ENCODE results near the gene USP4.
"Not testable (repeated sequence)": the region's sequence is repeated elsewhere in the genome, so short reads cannot be mapped to it uniquely, and the experiment has no call there.

GRCh38 chr3:49357443-49358216 is 17.8 kb upstream of the USP4 start:
- TF ChIP-seq NONO (IDR thresholded peaks at IDR 0.05); NONO (CRISPR knock-in tag; conservative IDR thresholded peaks at IDR 0.05); REST (IDR thresholded peaks at IDR 0.05; ENCODE audit: borderline replicate concordance in 1 of 2, low read depth in 1 of 2, low read length in 2 of 2); ZNF274 (CRISPR knock-in tag; IDR thresholded peaks at IDR 0.05); EZH2 (conservative IDR thresholded peaks at IDR 0.05; ENCODE audit: low read depth, low read length); JUNB (CRISPR knock-in tag; IDR thresholded peaks at IDR 0.05; ENCODE audit: borderline replicate concordance); SP4 (CRISPR knock-in tag; IDR thresholded peaks at IDR 0.05); EP300 (IDR thresholded peaks at IDR 0.05; ENCODE audit: low read depth in 2 of 2, low read length in 2 of 2); EP300 (CRISPR knock-in tag; IDR thresholded peaks at IDR 0.05; ENCODE audit: borderline replicate concordance); ARNT (IDR thresholded peaks at IDR 0.05); ZNF33A (CRISPR knock-in tag; IDR thresholded peaks at IDR 0.05; ENCODE audit: borderline replicate concordance): not testable (repeated sequence)
- 0 out of 4 replicates have a peak, but pooled peaks of 1 of the 2 experiments have one; percentile 37 for TF ChIP-seq POLR2A (IDR thresholded peaks at IDR 0.05; ENCODE audit: insufficient read depth in 1 of 2, low read depth in 2 of 2, low read length in 2 of 2)
- TF ChIP-seq, protein P1, sequence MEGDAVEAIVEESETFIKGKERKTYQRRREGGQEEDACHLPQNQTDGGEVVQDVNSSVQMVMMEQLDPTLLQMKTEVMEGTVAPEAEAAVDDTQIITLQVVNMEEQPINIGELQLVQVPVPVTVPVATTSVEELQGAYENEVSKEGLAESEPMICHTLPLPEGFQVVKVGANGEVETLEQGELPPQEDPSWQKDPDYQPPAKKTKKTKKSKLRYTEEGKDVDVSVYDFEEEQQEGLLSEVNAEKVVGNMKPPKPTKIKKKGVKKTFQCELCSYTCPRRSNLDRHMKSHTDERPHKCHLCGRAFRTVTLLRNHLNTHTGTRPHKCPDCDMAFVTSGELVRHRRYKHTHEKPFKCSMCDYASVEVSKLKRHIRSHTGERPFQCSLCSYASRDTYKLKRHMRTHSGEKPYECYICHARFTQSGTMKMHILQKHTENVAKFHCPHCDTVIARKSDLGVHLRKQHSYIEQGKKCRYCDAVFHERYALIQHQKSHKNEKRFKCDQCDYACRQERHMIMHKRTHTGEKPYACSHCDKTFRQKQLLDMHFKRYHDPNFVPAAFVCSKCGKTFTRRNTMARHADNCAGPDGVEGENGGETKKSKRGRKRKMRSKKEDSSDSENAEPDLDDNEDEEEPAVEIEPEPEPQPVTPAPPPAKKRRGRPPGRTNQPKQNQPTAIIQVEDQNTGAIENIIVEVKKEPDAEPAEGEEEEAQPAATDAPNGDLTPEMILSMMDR (CRISPR knock-in tag; IDR thresholded peaks at IDR 0.05) = 0 out of 2 replicates have a peak, but pooled peaks have one; percentile 18
- TF ChIP-seq, protein P2, sequence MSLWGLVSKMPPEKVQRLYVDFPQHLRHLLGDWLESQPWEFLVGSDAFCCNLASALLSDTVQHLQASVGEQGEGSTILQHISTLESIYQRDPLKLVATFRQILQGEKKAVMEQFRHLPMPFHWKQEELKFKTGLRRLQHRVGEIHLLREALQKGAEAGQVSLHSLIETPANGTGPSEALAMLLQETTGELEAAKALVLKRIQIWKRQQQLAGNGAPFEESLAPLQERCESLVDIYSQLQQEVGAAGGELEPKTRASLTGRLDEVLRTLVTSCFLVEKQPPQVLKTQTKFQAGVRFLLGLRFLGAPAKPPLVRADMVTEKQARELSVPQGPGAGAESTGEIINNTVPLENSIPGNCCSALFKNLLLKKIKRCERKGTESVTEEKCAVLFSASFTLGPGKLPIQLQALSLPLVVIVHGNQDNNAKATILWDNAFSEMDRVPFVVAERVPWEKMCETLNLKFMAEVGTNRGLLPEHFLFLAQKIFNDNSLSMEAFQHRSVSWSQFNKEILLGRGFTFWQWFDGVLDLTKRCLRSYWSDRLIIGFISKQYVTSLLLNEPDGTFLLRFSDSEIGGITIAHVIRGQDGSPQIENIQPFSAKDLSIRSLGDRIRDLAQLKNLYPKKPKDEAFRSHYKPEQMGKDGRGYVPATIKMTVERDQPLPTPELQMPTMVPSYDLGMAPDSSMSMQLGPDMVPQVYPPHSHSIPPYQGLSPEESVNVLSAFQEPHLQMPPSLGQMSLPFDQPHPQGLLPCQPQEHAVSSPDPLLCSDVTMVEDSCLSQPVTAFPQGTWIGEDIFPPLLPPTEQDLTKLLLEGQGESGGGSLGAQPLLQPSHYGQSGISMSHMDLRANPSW (CRISPR knock-in tag; IDR thresholded peaks at IDR 0.05; ENCODE audit: borderline replicate concordance) = not testable (repeated sequence)

All from HepG2 (cell line).